ENCODE results near the gene SULT1C3.

- TF ChIP-seq POLR2A (IDR thresholded peaks at IDR 0.05), result no peak
- TF ChIP-seq CTCF (IDR thresholded peaks at IDR 0.05), result no peak
- no peak for TF ChIP-seq POLR2AphosphoS5 (IDR thresholded peaks at IDR 0.05)
Measured at GRCh38 chr2:108226564-108226963, 13.2 kb upstream of the SULT1C3 start.
